Measurements from ENCODE around the gene ADAM17. TPM values are rescaled to one million over a fixed set of nuclear protein-coding genes. Genes with fewer than 3 reads are reported as not detected.

The ADAM17 gene
- total and polyA plus RNA-seq, 10 of the 15 experiments (the other 5 are each of a cell fraction or from before 2014, with no cell fraction given): 2.3 to 18.5 (median 13.4) TPM

- H2AFZ ChIP-seq (ENCODE audit: control insufficient read depth, low read depth, low read length): no peak overlapping the region
- no peaks in the 10 kb centered on the region for H4K20me1 ChIP-seq (ENCODE audit: control insufficient read depth, insufficient read depth)
- H3K27me3 ChIP-seq (replicated peaks in 1 of 2; ENCODE audit: control insufficient read depth in 2 of 2, insufficient read depth in 2 of 2, low read length in 1 of 2): no peaks in the 10 kb centered on the region
- TF ChIP-seq SMAD1 (IDR thresholded peaks at IDR 0.05; ENCODE audit: low read depth, partially characterized antibody) (no peak), EZH2 (IDR thresholded peaks at IDR 0.05; ENCODE audit: borderline replicate concordance, control insufficient read depth, low read depth, low read length) (no peak), RAD51 (IDR thresholded peaks at IDR 0.05) (no peak), BHLHE40 (IDR thresholded peaks at IDR 0.05; ENCODE audit: borderline replicate concordance in 1 of 2, low read depth in 2 of 2, low read length in 1 of 2) (no peak), FOXK2 (IDR thresholded peaks at IDR 0.05) (no peak), ZNF592 (IDR thresholded peaks at IDR 0.05) (no peak), TCF3 (IDR thresholded peaks at IDR 0.05; ENCODE audit: borderline replicate concordance, insufficient read depth, low read depth, low read length) (no peak), BCL11A (IDR thresholded peaks at IDR 0.05; ENCODE audit: low read depth, low read length) (no peak), PML (IDR thresholded peaks at IDR 0.05; ENCODE audit: low read length) (no peak), ZNF384 (IDR thresholded peaks at IDR 0.05; ENCODE audit: borderline replicate concordance, low read depth, low read length) (no peak)
- intact Hi-C loops (cut with micrococcal nuclease; ENCODE audit: unreplicated experiment): no loop called here
- H3K27ac ChIP-seq (ENCODE audit: control insufficient read depth, insufficient read depth): no peak overlapping the region
- no peak overlapping the region for H3K4me3 ChIP-seq
- CTCF ChIA-PET: interaction anchor here (1.1 kb wide), 1 partner anchor 10 kb away, joined by 4 read pairs; no protein-coding TSS in a partner anchor
- H3K4me1 ChIP-seq (ENCODE audit: control insufficient read depth, insufficient read depth, low read length): no peaks in the 10 kb centered on the region
- FAIRE-seq: no peak
- SMC1A ChIA-PET (ENCODE audit: uncharacterized antibody, unreplicated experiment): interaction anchor here (1.2 kb wide), 1 partner anchor 17 kb away, joined by 3 read pairs; no protein-coding TSS in a partner anchor
- no TSS peak for BruUV-seq (replicated peaks)
- WGBS (ENCODE audit: insufficient coverage, insufficient replicate concordance, low lambda C conversion rate, missing lambda C conversion rate): 100% methylated on average over 2 of the region's 2 CpGs
- no peaks in the 10 kb centered on the region for H3K9me3 ChIP-seq (replicated peaks; ENCODE audit: control insufficient read depth, insufficient read depth, low read length)
- POLR2A ChIA-PET: no interaction called here
- H3K36me3 ChIP-seq (ENCODE audit: control insufficient read depth in 2 of 2, insufficient read depth in 2 of 2, low read length in 1 of 2): peaks cover 20 to 34% of the 10 kb centered on the region in 2 experiments
- H3K4me2 ChIP-seq (ENCODE audit: control insufficient read depth, insufficient read depth): no peak overlapping the region
- no peak for DNase-seq (ENCODE audit: low read depth, low spot score)
- ATAC-seq: no peak
- RAD21 ChIA-PET (ENCODE audit: unreplicated experiment): no interaction called here
- in situ Hi-C loops (cut with MboI): no loop called here
- no peaks in the 10 kb centered on the region for H3K79me2 ChIP-seq (ENCODE audit: control insufficient read depth, insufficient read depth, low read length)
- H3K9ac ChIP-seq (ENCODE audit: control insufficient read depth, insufficient read depth, low read length): no peak overlapping the region
Measured at GRCh38 chr2:9490789-9491188, 64.8 kb downstream of the ADAM17 start.

All from GM12878 (cell line).